Loucy (cell line): Measurements from ENCODE around the gene PDE4D.
"Not testable (repeated sequence)": the region's sequence is repeated elsewhere in the genome, so short reads cannot be mapped to it uniquely, and the experiment has no call there.

Experiments used
- H2AFZ ChIP-seq: fragments of 200-600 bp; sonication (generic); 2 replicates; pipeline ENCODE4 v1.6.0; 2016; ENCODE audit warnings: antibody characterized with exemption, mild to moderate bottlenecking, low read length, moderate library complexity
- H3F3A ChIP-seq: fragments of 200-600 bp; 2 replicates; pipeline ENCODE4 v1.6.0; 2016; ENCODE audit warnings: antibody characterized with exemption, low read depth, mild to moderate bottlenecking
- H3K27me3 ChIP-seq: fragments of 200-600 bp; sonication (generic); 2 replicates; pipeline ENCODE4 v1.6.1; 2014; ENCODE audit warnings: low read length, mild to moderate bottlenecking; ENCODE audit not compliant: insufficient read depth, poor library complexity, severe bottlenecking
- H3K36me3 ChIP-seq: fragments of 200-600 bp; sonication (generic); 2 replicates; pipeline ENCODE4 v1.6.1; 2016; ENCODE audit warnings: low read length; ENCODE audit not compliant: insufficient read depth
- H3K4me1 ChIP-seq: fragments of 200-600 bp; sonication (generic); 2 replicates; pipeline ENCODE4 v1.5.1; 2014; ENCODE audit warnings: low read length, mild to moderate bottlenecking; ENCODE audit not compliant: insufficient read depth, poor library complexity, severe bottlenecking
- H3K4me2 ChIP-seq: fragments of 200-600 bp; sonication (generic); 2 replicates; pipeline ENCODE4 v1.6.0; 2014; ENCODE audit warnings: antibody characterized with exemption, low read length, low read depth, mild to moderate bottlenecking; ENCODE audit not compliant: poor library complexity, severe bottlenecking
- H3K4me3 ChIP-seq: fragments of 200-600 bp; sonication (generic); 2 replicates; pipeline ENCODE4 v1.5.1; 2014; ENCODE audit warnings: low read length, mild to moderate bottlenecking, mixed read lengths; ENCODE audit not compliant: poor library complexity, severe bottlenecking
- H3K79me2 ChIP-seq: fragments of 200-600 bp; sonication (generic); 2 replicates; pipeline ENCODE4 v1.6.1; 2014; ENCODE audit warnings: low read length; ENCODE audit not compliant: insufficient read depth
- H3K9ac ChIP-seq: fragments of 200-600 bp; sonication (generic); 2 replicates; pipeline ENCODE4 v1.6.0; 2014; ENCODE audit warnings: mild to moderate bottlenecking, low read depth, low read length, moderate library complexity; ENCODE audit not compliant: poor library complexity, severe bottlenecking
- H3K9me2 ChIP-seq: fragments of 200-600 bp; sonication (generic); replicated peaks from 2 replicates; pipeline ENCODE4 v1.6.1; 2016; ENCODE audit warnings: low read depth, low read length, mixed read lengths
- H3K9me3 ChIP-seq: fragments of 200-600 bp; sonication (generic); 2 replicates; pipeline ENCODE4 v1.6.1; 2014; ENCODE audit warnings: mild to moderate bottlenecking, antibody characterized with exemption, low read length, low read depth; ENCODE audit not compliant: insufficient read depth
- H4K20me1 ChIP-seq: fragments of 200-600 bp; sonication (generic); 2 replicates; pipeline ENCODE4 v1.6.0; 2014; ENCODE audit warnings: antibody characterized with exemption, low read length, mild to moderate bottlenecking; ENCODE audit not compliant: insufficient read depth, poor library complexity, severe bottlenecking
- CTCF ChIP-seq: fragments of 200-600 bp; sonication (generic); conservative IDR thresholded peaks from 2 replicates; pipeline ENCODE4 v1.5.1; 2014; ENCODE audit warnings: mild to moderate bottlenecking, antibody characterized with exemption, low read length
- EZH2phosphoT487 ChIP-seq: fragments of 200-600 bp; IDR thresholded peaks from 2 replicates; pipeline ENCODE4 v1.6.1; 2018; ENCODE audit warnings: antibody characterized with exemption, mild to moderate bottlenecking, moderate library complexity, borderline replicate concordance

The PDE4D gene

GRCh38 chr5:59764361-59764760 is 129.2 kb downstream of the PDE4D start:
- no peak overlapping the region for H3K4me3 ChIP-seq
- no peak overlapping the region for H3K9ac ChIP-seq
- H3K36me3 ChIP-seq: no peaks in the 10 kb centered on the region
- no peak for TF ChIP-seq EZH2phosphoT487
- TF ChIP-seq CTCF: no peak
- no peaks in the 10 kb centered on the region for H3K9me2 ChIP-seq
- no peaks in the 10 kb centered on the region for H3K27me3 ChIP-seq
- peaks cover 6% of the 10 kb centered on the region for H3K4me1 ChIP-seq
- H3F3A ChIP-seq: no peaks in the 10 kb centered on the region
- H3K9me3 ChIP-seq: no peaks in the 10 kb centered on the region
- no peak overlapping the region for H2AFZ ChIP-seq
- no peaks in the 10 kb centered on the region for H4K20me1 ChIP-seq
- no peak overlapping the region for H3K4me2 ChIP-seq
- H3K79me2 ChIP-seq: no peaks in the 10 kb centered on the region

- no peak overlapping the region for H3K9ac ChIP-seq
- peaks cover 6% of the 10 kb centered on the region for H3K4me1 ChIP-seq
- no peaks in the 10 kb centered on the region for H3K27me3 ChIP-seq
- H3K4me2 ChIP-seq: no peak overlapping the region
- no peaks in the 10 kb centered on the region for H3K9me2 ChIP-seq
- H3K9me3 ChIP-seq: no peaks in the 10 kb centered on the region
- H2AFZ ChIP-seq: no peak overlapping the region
- H3K79me2 ChIP-seq: no peaks in the 10 kb centered on the region
- H3K36me3 ChIP-seq: no peaks in the 10 kb centered on the region
- TF ChIP-seq CTCF (no peak), EZH2phosphoT487 (no peak)
- no peaks in the 10 kb centered on the region for H4K20me1 ChIP-seq
- no peaks in the 10 kb centered on the region for H3F3A ChIP-seq
- H3K4me3 ChIP-seq: no peak overlapping the region
Measured at GRCh38 chr5:59763541-59763940, 130.0 kb downstream of the PDE4D start.

- not testable (repeated sequence) for H3K9me3 ChIP-seq, H3K27me3 ChIP-seq, H4K20me1 ChIP-seq, H3K36me3 ChIP-seq, H3K4me3 ChIP-seq, H2AFZ ChIP-seq, H3K9me2 ChIP-seq, H3K79me2 ChIP-seq, H3K9ac ChIP-seq, H3F3A ChIP-seq, H3K4me1 ChIP-seq, H3K4me2 ChIP-seq
Measured at GRCh38 chr5:59762232-59762631, 131.3 kb downstream of the PDE4D start.

- no peaks in the 10 kb centered on the region for H3K27me3 ChIP-seq
- no peaks in the 10 kb centered on the region for H3K9me3 ChIP-seq
- H3F3A ChIP-seq: no peaks in the 10 kb centered on the region
- no peaks in the 10 kb centered on the region for H3K9me2 ChIP-seq
- H3K4me3 ChIP-seq: no peak overlapping the region
- H3K79me2 ChIP-seq: no peaks in the 10 kb centered on the region
- no peak overlapping the region for H3K4me2 ChIP-seq
- H2AFZ ChIP-seq: 0 out of 2 replicates have a peak overlapping the region, but pooled peaks have one; percentile 26
- H3K4me1 ChIP-seq: peaks cover 6% of the 10 kb centered on the region
- H3K36me3 ChIP-seq: no peaks in the 10 kb centered on the region
- H4K20me1 ChIP-seq: no peaks in the 10 kb centered on the region
- no peak for TF ChIP-seq EZH2phosphoT487
- TF ChIP-seq CTCF: no peak
- H3K9ac ChIP-seq: no peak overlapping the region
Measured at GRCh38 chr5:59760785-59761348, 132.7 kb downstream of the PDE4D start.
